ENCODE results near the gene LZIC.
"Not testable (repeated sequence)": the region's sequence is repeated elsewhere in the genome, so short reads cannot be mapped to it uniquely, and the experiment has no call there.

LZIC gene

GRCh38 chr1:9942939-9943788 lies at the start of gene LZIC, which contains the start of gene NMNAT1:
LZIC (minus strand) TSS chr1:9943391; CDS start chr1:9936619, 6,772 bp downstream.
NMNAT1 (plus strand) TSS chr1:9943475; CDS start chr1:9972074, 28,599 bp downstream.
- DNase-seq: peak; percentile 78

GRCh38 chr1:9992910-9993309 lies 49.7 kb upstream of the LZIC start:
- no peak for DNase-seq

GRCh38 chr1:9990944-9991343 lies 47.8 kb upstream of the LZIC start:
- no peak for DNase-seq

GRCh38 chr1:9989773-9990172 lies 46.6 kb upstream of the LZIC start:
- no peak for DNase-seq

GRCh38 chr1:9985001-9985400 lies 41.8 kb upstream of the LZIC start:
- DNase-seq: no peak

GRCh38 chr1:9984253-9984652 lies 41.1 kb upstream of the LZIC start:
- no peak for DNase-seq

- DNase-seq: peak; percentile 82
Measured at GRCh38 chr1:9960706-9961562, 17.7 kb upstream of the LZIC start.

- DNase-seq: no peak
Measured at GRCh38 chr1:9960011-9960410, 16.8 kb upstream of the LZIC start.

GRCh38 chr1:9957726-9958125 lies 14.5 kb upstream of the LZIC start:
- DNase-seq: no peak

- DNase-seq: no peak
Measured at GRCh38 chr1:9946315-9946714, 3.1 kb upstream of the LZIC start.

- peak; percentile 33 for DNase-seq
Measured at GRCh38 chr1:9942399-9942938, 722 bp downstream of the LZIC start.

GRCh38 chr1:9929431-9930385 lies 13.5 kb downstream of the LZIC start:
- DNase-seq: no peak

- no peak for DNase-seq
Measured at GRCh38 chr1:9927259-9927658, 15.9 kb downstream of the LZIC start.

GRCh38 chr1:9922342-9922741 lies 20.8 kb downstream of the LZIC start:
- DNase-seq: no peak

GRCh38 chr1:9920606-9921005 lies 22.6 kb downstream of the LZIC start:
- DNase-seq: no peak

GRCh38 chr1:9917901-9918300 lies 25.3 kb downstream of the LZIC start:
- no peak for DNase-seq

- not testable (repeated sequence) for DNase-seq
Measured at GRCh38 chr1:9917495-9917894, 25.7 kb downstream of the LZIC start.

- DNase-seq: no peak
Measured at GRCh38 chr1:9916452-9916851, 26.7 kb downstream of the LZIC start.

GRCh38 chr1:9914610-9914937 lies 28.6 kb downstream of the LZIC start:
- no peak for DNase-seq

- DNase-seq: no peak
Measured at GRCh38 chr1:9912264-9912936, 30.8 kb downstream of the LZIC start.

- peak; percentile 94 for DNase-seq
Measured at GRCh38 chr1:9910423-9911178, 32.6 kb downstream of the LZIC start.
